ENCODE data around the gene SBNO2. TPM values are rescaled to one million over a fixed set of nuclear protein-coding genes. Genes with fewer than 3 reads are reported as not detected.

The SBNO2 gene
- total RNA-seq, 1 donor from 2014 or later, result 37.3 TPM

DNA sequence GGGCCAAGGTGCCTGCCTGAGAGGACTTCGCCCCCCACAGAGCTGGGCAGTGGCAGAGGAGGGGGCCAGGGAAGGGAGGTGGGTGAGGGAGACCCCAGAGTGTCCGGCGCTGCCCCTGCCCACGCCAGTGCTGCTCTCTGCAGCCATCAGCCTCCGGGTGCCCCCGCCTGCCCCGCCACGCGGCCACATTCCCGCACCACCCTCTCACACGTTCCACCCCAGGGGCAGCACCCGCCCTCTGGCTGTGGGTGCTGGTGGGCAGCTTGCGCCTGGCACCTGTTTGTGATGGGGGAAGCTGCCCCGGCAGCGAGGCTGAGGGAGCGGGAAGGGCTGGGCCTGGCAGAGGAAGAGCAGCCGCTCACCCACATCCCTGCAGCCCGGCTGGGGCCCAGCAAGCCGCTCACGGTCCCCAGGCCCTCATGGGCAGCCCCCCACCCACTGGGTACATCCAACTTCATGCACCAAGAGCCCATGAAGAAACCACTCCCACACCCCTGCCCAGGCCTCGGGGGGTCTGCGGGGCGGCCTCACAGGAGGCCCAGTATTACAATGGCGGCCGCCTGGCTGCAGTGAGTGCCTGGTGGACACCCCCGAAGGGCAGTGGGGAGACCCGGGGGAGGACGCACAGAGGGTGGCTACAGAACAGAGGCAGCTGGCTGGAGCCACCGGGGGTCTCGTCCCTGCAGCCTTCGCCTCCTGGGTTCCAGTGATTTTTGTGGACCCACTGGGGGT is 14.0 kb downstream of the SBNO2 start:
- no peak for DNase-seq (ENCODE audit: low spot score)
- intact Hi-C loops (cut with DNase I), result no loop called here

DNA sequence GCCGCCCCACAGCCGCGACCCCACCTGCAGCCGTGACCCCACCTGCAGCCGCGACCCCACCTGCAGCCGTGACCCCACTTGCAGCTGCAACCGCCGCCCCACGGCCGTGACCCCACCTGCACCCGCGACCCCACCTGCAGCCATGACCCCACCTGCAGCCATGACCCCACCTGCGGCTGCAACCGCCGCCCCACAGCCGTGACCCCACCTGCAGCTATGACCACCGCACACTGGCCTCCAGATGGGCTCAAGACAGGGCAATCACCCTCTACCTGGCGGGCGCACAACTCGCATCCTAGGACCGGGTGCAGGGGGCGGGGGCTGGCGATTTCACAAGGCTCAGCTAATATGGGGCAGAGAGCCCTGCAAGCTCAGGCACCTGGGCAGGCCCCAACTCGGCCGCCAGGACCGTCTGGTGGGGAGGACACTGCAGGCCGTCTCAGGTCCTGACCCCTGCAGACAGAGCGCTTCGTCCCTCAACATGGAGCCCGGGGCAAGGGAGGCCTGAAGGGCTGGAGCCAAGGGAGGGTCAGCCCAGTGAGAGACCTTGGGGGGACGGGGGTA is 15.1 kb downstream of the SBNO2 start:
- no peak for DNase-seq (ENCODE audit: low spot score)

DNA sequence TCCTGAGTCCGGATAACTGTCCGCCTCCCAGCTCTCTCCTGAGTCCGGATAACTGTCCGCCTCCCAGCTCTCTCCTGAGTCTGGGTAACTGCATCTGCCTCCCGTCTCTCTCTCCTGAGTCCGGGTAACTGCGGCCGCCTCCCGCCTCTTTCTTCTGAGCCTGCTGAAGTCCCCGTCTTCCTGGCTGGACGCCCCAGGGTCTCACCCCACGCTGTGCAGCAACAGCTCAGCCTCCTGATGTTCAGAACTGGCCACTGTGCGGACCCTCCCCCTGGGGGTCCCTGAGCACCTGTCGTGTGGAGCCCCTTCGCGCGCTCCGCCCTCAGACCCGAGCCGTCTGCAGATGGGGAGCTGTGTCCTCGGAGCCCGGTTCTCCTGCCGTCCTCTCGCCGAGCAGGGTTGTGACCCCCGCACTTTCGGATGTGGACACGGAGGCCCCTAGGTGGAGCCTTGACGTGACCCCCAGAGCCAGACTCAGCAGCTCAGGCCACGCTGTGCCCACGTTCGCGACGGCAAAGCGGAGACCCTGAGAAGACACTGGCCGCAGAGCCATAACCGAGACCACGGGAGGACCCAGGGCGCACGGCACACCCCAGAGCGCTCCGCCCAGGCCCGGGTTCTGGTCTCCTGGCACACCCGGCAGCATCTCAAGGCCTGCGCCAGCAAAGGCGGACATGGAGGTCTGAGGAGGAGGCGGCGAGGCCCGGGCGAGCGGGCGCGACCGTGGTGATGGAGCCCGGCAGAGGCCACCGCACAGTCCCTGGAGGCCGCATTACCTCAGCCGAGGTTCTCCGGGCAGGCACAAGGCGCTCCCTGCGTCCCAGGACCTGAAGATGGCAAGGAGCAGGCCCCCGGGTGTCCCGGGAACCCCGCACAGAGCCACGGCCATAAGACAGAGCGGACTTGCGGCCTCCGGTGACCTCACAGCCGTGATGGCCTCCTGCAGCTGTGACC is 15.9 kb downstream of the SBNO2 start:
- intact Hi-C loops (cut with DNase I), result no loop called here
- peak; percentile 72 for DNase-seq (ENCODE audit: low spot score)

More for the DNA sequence above, 15.1 kb downstream of the SBNO2 start:
- intact Hi-C loops (cut with DNase I), result no loop called here

DNA sequence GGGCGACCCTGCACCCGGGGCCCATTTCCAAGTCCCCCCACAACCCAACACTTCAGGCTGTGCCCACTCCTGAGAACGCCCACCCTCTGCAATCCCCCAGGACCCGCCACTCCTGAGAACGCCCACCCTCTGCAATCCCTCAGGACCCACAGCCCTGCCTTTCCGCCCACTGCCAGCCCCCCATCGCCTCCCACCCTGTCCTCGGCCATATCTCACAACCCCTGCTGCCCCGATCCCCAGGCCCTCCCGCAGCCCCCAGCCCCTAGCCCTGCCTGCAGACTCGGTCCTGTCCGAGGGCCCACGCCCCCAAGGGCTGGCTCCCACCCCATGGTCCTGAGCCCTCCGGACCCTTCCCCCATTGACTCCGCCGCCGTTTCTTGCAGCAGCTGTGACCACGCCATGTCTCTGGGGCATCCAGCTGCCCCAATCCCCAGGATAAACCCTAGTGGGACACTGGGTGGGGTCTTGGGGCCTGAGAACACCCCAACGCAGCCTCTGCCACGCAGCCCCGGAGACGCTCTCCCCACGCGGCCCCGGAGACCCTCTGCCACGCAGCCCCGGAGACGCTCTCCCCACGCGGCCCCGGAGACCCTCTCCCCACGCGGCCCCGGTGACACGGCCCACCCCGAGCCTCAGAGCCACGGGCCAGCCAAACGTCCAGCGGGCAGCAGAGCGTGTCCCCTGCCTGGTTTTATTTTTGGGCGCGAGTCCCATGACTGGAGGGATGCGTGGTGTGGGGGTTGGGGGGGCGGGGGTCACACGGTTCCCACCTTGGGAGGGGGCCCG is 17.0 kb downstream of the SBNO2 start:
- intact Hi-C loops (cut with DNase I), result no loop called here
- DNase-seq (ENCODE audit: low spot score), result no peak

DNA sequence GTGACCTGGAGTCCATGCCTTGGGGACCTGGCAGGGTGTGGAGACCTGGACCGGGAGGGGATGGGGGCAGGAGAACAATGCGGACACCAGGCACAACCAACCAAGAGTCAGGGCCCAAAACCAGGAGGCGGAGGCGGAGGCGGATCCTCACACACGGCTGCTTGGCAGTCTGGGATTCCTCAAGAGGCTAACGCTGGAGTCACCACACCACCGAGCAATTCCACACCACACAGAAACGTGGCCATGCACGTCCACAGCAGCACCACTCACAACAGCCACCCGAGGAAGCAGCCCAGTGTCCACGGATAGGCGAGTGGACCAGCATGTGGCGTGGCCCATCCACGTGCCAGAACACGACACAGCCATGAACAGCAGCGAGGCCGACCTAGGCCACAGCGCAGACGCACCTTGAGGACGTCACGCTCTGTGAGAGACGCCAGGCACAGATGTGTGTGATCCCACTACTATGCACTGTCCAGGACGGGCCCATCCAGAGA is 17.7 kb downstream of the SBNO2 start:
- no peak for DNase-seq (ENCODE audit: low spot score)
- intact Hi-C loops (cut with DNase I), result no loop called here

DNA sequence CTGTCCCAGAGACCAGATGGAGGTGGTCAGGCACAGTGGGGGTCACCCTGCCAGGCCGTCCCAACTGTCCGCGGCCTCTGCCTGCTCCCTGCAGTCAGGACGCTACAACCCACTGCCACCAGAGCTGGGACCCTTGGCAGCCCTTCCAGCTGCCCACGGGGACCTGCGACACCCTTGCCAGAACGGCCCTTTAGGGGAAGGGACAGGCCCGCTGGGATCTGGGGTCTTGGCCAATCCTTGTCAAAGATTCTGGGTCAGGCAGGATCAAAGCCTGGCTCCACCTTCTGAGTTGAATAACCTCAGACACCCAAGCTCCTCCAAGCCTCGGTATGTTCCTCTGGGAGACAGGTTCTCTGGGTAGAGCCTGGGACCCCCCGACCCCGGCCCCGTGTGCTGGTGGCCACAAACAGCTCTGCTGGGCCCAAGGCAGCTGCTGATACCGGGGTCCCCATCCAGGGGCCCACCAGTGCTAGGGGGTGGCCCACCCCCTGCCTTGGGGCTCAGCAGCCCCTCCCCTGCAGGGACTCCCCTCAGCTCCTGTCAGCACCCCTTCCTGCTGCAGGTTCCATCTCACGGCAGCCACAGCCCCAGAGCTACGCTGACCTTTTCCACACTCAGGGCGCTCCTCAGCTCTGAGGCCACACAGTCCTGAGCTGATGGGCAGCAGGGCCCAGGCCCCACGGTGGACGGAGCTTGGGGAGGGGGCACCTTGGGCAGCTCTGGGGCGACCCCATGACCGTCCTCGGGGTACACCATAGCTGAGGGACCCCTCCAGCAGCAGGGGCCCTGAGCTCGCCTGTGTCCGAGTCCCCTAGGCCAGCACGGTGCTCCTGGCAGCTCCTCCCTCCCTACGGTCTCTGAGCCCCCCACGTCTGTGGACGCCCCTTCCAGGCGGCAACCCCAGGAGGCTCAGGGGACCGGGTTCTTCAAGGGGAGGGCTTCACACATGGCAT is 18.4 kb downstream of the SBNO2 start:
- intact Hi-C loops (cut with DNase I), result loop anchor here (2.0 kb wide), 1 partner anchor 53 kb away; the partner anchor contains the start of gene GPX4
- no peak for DNase-seq (ENCODE audit: low spot score)

DNA sequence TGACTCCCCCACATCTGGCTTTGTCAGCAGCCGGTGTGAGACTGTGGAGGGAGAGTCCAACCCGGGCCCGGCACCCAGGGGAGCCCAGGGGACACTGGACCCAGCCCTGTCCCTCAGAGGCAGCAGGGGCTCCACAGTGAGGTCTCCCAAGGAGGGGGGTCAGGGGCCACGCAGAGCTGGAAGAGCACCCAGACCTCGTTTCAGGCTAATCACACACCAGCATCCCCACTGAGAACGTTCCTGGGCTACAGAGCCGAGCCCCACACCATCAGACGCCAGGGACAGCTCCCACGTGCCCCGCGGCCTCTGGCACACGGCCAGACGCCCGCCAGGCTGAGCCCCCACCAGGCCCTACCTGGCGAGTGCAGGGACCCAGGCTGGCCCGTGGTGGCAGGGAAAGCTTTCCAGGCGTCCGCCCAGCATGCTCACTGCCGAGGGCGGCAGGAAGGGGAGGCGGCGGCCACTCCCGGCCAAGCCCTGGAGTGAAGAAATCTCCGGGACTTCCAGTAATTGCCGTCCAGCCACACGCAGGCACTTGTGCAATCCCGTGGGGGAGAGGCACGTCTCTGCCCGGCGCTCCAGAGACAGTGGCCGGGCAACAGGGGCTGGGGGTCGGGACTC is 19.2 kb downstream of the SBNO2 start:
- intact Hi-C loops (cut with DNase I), result loop anchor here (2.0 kb wide), 1 partner anchor 52 kb away; the partner anchor contains the start of gene GPX4
- DNase-seq (ENCODE audit: low spot score), result peak; percentile 96

DNA sequence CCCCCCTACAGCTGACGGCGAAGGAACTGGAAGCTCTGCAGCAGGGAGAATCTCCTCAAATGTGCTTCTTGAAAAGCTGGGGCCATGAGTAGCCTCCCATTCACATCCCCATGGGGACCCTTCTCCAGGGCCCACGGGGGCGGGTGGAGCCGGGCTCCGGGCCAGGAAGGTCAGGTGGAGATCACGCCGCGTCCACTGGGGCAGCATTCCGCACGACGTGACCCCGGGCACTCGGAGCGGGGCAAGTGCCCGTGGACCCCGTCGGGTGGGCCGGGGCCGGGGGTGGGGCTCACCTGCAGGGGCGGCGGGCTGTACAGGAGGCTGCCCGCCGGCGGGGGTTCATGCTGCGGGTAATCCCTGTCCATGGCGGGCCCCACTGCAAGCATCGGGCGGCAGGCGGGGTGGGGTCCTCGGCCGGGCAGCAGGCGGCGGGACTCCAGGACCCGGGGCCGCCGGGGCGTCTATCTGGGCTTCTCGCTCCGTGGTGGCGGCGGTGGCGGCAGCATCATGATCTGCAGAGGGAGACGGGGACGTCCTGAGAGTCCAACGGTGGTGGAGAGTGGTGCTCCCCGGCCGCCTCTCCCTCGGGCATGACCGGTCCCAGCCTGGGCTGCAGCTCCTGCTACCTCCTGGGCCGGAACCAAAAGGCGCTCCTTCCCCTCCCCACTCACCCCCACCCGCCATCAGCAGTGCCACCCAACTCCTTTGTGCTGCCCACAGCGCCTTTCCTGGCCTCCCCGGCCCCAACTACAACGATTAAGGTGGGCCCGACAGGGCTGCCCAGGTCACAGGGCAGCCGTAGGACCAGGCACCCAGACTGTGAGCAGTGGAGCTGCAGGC is 20.0 kb downstream of the SBNO2 start:
- no peak for DNase-seq (ENCODE audit: low spot score)
- intact Hi-C loops (cut with DNase I), result loop anchor here (2.0 kb wide), 1 partner anchor 51 kb away; the partner anchor contains the start of gene GPX4

DNA sequence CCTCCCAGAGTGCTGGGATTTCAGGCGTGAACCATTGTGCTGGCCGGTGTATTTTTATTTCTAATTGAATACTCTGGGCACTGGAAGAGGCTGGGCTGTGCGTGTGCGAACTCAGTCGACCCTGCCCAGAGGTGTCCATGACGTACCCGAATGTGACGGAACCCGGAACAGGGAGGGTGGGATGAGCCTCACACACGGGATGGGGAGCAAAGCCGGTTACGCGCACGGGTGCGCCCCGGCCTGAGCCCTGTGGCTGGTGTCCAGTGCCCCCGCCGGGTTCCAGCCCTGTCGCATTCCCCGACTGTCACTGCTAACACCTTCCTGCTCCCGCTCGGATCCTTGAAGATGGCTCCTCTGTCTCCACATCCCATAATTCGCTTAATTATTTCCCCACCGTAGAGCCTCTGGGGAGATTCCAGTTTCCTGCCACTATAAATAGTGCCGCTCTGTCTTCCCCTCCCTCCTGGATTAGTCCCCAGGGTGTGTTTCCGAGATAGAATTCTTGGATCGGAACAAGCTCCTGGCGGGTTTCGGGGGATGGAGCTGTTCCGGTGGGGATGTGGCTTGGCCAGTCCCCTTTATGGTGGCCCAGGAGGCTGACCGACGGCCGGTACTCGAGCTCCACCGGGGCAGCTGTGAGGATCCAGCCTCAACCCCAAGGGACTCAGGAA is 22.0 kb downstream of the SBNO2 start:
- peak; percentile 78 for DNase-seq (ENCODE audit: low spot score)
- intact Hi-C loops (cut with DNase I), result loop anchor here (1.0 kb wide), 1 partner anchor 20 kb away; no protein-coding TSS in a partner anchor

DNA sequence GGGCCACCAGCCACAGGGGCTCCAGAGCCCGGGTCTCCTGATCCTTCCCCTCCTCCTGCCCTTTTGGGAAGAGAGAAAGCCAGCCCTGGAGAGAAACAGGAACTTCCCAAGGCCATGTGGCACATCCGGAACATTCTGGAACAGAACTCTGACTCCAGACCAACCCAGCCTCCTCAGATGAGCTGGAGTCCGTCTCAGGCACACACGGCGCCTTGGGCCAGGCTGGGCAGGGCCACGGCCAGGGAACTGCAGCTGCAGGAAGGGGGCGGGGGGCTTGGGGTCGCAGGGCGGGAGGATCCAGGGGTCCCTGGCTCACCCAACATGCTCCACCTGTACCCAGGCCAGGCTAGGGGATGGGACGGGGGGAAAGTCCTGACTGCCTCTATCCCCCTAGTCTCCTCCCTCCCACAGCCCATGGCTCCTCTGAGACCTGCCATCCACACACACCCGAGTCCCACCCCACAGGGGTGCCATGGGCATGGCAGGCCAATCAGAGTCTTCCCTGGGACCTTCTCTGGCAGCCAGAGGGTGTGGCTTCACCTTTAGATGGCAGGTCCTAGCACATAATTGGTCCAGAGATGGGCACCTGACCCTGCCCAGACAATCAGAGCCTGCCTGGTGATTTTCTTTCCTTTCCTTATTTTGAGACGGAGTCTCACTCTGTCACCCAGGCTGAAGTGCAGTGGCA is 22.9 kb downstream of the SBNO2 start:
- intact Hi-C loops (cut with DNase I), result no loop called here
- no peak for DNase-seq (ENCODE audit: low spot score)

DNA sequence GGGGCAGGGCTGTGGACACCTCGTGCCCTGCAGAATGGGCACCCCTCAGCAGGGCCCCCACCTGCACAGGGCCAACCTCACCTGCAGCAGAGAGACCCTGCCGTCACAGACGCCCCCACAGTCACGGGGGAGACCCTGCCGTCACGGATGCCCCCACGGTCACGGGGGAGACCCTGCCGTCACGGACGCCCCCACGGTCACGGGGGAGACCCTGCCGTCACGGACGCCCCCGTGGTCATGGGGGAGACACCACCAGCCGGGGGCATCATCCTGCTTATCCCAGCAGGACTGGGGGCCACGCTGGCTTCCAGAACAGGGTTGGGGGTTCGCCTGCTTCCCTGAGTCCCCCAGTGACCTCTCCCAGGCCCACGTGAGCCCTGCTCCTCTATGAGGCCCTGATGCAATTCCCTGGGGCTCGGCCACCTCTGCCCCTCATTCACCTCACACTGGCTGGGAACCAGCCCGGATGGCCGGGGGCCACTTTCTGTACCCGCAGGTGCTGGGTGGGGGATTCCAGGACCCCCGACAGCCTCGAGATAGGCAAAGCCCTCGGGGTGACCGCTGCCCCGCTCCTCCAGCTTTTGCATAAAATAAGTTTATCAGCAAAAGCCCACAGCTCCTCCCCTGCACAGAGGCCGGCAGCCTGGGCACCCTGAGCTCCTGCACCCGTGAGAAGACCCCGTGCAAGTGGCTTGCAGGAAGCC is 23.6 kb downstream of the SBNO2 start:
- no peak for DNase-seq (ENCODE audit: low spot score)
- intact Hi-C loops (cut with DNase I), result no loop called here

DNA sequence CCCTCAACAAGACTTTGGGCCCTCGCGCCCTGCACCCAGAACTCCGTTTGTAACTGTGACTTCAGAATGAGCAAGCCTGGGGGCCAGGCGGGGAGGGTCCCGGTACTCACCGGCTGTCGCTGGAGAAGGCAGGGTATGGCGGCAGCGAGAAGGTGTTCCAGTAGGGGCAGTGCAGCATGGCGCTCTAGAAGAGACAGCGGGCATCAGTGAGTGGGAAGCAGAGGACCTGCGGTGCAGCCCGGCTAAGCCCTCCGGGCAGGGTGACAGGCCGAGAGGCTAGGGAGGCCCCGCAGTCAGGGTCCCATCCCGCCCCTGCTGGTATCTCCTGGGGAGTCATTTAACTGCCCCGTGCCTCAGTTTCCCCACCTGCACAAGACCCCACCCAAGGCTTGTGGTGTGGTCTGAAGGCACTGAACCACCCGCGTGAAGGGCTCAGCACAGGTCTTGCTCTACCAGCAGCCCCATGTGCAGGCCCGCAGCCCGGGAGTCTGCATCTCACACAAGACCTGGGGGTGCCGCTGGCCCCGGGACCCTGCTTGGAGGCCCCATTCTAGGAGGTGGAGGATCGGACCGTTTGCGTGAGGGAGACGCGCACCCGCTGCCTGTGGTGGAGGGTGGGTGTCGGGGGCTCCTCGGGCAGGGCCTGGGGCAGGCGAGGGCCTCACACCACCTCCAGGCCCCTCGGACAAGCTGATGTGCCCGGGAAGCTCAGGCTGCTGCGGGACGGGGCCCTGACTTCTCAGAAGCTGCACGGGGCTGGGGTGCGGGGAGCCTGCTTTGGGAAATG is 24.6 kb downstream of the SBNO2 start:
- no peak for DNase-seq (ENCODE audit: low spot score)
- intact Hi-C loops (cut with DNase I), result no loop called here

DNA sequence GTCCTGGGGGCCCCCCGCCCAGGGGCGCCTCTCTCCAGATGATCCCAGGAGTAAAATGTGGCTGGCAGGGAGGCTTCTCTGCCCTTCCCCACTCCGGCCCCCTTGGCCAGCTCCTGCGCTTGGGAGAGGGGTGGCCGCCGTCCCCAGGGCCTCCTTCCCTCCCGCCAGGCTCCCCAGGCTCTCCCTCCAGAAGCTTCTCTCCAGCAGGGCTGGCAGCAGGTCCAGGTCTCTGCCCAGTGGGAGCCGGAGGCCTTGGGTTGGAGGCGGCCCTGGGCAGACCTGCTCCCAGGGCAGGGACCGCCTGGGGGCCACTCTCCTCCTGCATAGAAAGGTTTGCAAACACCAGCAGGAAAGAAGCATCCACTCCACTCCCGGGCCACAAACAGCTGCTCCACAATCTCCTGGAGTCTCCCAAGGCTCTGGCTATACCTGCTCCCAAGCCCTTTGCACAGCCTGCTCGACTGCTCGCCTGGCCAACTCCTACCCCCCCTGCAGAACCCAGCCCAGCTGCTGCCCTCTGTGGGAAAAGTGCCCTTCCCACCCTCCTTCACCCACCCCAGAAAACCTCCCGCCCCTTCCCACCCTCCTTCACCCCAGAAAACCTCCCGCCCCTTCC is 26.0 kb downstream of the SBNO2 start:
- intact Hi-C loops (cut with DNase I), result no loop called here
- DNase-seq (ENCODE audit: low spot score), result no peak
